ENCODE data around the gene IGF1R.
A peak's percentile ranks its signal among the peaks of the same experiment; 100 is the strongest.
"Not testable (repeated sequence)": the region's sequence is repeated elsewhere in the genome, so short reads cannot be mapped to it uniquely, and the experiment has no call there.

IGF1R gene
- 4.5 to 54.2 (median 18.7) reads per million in 17 experiments for total RNA-seq

- DNase-seq: peak; percentile 92 to 97 (median 96)
Observed at GRCh38 chr15:98647774-98648653, at the start of gene IGF1R. Gene IGF1R, plus strand, starts transcription at chr15:98648539. Its CDS starts 1,043 bp downstream, at chr15:98649582.

GRCh38 chr15:98599909-98600691 is 48.2 kb upstream of the IGF1R start:
- peak; percentile 27 to 63 (median 58) for DNase-seq

GRCh38 chr15:98604983-98605382 is 43.4 kb upstream of the IGF1R start:
- DNase-seq: no peak

- DNase-seq: no peak
Observed at GRCh38 chr15:98609144-98609852, 39.0 kb upstream of the IGF1R start.

GRCh38 chr15:98610991-98611390 is 37.3 kb upstream of the IGF1R start:
- peak in 3 of 4 experiments; percentile 33 to 59 (median 33) for DNase-seq

- DNase-seq: no peak
Observed at GRCh38 chr15:98611808-98612207, 36.5 kb upstream of the IGF1R start.

GRCh38 chr15:98612490-98613110 is 35.7 kb upstream of the IGF1R start:
- peak; percentile 41 to 50 (median 43) for DNase-seq

GRCh38 chr15:98614681-98615080 is 33.7 kb upstream of the IGF1R start:
- no peak for DNase-seq

GRCh38 chr15:98616397-98616796 is 31.9 kb upstream of the IGF1R start:
- DNase-seq: no peak

GRCh38 chr15:98617328-98617980 is 30.9 kb upstream of the IGF1R start:
- DNase-seq: no peak

- DNase-seq: not testable (repeated sequence)
Observed at GRCh38 chr15:98618576-98618975, 29.8 kb upstream of the IGF1R start.

GRCh38 chr15:98620020-98620419 is 28.3 kb upstream of the IGF1R start:
- no peak for DNase-seq

- no peak for DNase-seq
Observed at GRCh38 chr15:98621021-98621420, 27.3 kb upstream of the IGF1R start.

GRCh38 chr15:98625614-98626013 is 22.7 kb upstream of the IGF1R start:
- DNase-seq: no peak

- no peak for DNase-seq
Observed at GRCh38 chr15:98626153-98626552, 22.2 kb upstream of the IGF1R start.

GRCh38 chr15:98628216-98628615 is 20.1 kb upstream of the IGF1R start:
- DNase-seq: no peak

- peak; percentile 32 to 63 (median 57) for DNase-seq
Observed at GRCh38 chr15:98635848-98636247, 12.5 kb upstream of the IGF1R start.

GRCh38 chr15:98643115-98643514 is 5.2 kb upstream of the IGF1R start:
- DNase-seq: no peak

GRCh38 chr15:98646546-98647025 is 1.8 kb upstream of the IGF1R start:
- no peak for DNase-seq

- peak; percentile 58 to 82 (median 69) for DNase-seq
Observed at GRCh38 chr15:98647026-98647773, 1.1 kb upstream of the IGF1R start.
